DMS53 treated with DMSO at 0.1 percent for 48 hours (cell line): ENCODE results near the gene TMEM86A.

Source experiments
- DNase-seq: peaks from one replicate; lab custom pipeline; 2025; ENCODE audit not compliant: unreplicated experiment; lab: John Stamatoyannopoulos, UW

The TMEM86A gene

GRCh38 chr11:18699848-18700261 is 1.3 kb downstream of the TMEM86A start:
- no peak for DNase-seq

DNA sequence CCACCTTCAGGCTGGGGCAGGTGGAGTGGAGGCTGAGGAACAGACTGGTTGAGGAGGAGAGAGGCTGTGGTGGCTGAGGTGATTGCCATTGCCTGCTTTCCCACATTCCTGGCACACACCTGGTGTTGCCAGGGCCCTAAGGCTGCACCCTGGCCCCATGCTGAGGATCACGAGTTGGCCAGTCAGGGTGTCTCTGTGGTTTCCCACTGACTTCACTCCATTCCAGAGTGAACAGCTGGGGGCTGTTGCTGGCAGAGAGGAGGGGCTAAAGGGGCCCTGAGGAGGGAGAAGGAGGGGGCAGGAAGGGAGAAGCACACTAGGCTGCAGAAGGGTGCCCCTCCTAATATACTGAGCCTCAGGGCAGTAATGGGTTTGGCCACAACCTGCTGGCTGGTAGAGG is 1.8 kb downstream of the TMEM86A start:
- no peak for DNase-seq

DNA sequence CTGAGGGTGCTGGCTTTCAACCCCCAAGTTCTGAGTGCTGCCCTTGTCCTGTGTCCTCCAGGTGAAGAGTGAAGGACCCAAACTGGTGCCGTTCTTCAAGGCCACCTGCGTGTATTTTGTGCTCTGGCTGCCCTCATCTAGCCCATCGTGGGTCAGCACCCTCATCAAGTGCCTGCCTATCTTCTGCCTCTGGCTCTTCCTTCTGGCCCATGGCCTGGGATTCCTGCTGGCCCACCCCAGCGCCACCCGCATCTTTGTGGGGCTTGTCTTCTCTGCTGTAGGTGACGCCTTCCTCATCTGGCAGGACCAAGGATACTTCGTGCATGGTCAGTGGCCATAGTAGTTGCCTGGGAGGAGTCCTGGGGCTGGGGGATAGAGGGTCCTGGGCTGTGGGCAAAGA is 2.3 kb downstream of the TMEM86A start:
- no peak for DNase-seq

DNA sequence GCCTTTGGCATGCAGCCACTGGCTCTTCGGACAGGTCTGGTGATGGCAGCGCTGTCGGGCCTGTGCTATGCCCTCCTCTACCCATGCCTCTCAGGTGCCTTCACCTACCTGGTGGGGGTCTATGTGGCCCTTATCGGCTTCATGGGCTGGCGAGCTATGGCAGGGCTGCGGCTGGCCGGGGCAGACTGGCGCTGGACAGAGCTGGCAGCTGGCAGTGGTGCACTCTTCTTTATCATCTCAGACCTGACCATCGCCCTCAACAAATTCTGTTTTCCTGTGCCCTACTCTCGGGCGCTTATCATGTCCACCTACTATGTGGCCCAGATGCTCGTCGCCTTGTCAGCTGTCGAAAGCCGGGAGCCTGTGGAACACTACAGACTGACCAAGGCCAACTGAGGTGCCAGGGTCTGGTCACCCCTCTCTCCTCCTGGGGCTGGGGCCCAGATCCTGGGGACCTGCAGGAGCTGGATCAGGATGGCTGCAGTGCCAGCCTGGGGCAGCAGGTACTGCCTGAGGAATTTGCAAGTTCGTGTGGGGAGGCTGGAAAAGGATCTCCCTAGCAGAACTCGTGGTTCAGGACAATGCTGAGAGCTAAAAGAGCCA is 3.1 kb downstream of the TMEM86A start:
- DNase-seq, result no peak

- no peak for DNase-seq
Measured at GRCh38 chr11:18703001-18703763, 4.6 kb downstream of the TMEM86A start.

DNA sequence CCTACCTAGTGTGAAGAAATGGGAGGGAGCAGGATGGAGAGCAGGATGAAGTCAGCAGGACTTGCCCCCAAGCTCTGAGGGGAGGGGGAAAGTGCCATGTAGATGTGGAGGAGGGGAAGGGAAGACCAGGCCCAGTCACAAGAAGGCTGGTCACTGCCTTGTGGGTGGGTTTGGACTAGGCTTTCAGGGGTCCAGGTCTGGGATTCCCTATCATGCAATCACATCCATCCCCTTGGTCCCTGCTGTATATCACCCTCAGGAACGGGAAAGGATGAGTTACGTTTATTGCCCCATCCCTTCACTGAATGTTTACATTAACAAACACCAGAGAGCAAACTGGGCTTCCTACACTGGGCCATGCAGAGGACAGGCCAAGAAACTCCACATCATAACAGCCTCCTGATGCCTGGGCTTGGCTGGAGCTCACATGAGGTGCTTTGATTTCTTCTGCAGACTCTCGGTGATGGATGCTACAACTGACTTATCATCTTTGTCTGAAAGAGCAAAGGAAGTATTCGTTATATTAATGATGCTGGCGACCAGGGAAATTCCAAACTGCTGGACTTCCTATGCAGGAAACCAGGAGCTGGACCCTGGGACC is 5.6 kb downstream of the TMEM86A start:
- DNase-seq, result no peak

DNA sequence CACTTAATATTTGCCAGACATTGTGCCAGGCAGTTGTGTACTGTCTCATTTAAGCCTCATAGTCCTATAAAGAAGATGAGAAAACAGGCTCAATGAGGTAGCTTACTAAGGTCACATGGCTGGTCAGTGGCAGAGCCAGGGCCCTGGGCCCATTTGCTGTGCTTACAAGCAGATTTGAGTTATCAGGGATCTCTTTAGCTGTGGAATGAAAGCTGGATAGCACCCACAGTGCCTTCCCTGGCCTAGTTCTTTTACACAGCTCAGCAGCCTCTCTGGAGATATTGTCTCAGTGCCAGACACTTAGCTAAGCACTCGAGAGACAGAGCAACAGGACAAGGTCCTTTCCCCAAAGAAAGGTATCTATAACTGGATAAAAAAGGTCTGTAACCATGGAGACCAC is 6.1 kb downstream of the TMEM86A start:
- DNase-seq, result no peak

DNA sequence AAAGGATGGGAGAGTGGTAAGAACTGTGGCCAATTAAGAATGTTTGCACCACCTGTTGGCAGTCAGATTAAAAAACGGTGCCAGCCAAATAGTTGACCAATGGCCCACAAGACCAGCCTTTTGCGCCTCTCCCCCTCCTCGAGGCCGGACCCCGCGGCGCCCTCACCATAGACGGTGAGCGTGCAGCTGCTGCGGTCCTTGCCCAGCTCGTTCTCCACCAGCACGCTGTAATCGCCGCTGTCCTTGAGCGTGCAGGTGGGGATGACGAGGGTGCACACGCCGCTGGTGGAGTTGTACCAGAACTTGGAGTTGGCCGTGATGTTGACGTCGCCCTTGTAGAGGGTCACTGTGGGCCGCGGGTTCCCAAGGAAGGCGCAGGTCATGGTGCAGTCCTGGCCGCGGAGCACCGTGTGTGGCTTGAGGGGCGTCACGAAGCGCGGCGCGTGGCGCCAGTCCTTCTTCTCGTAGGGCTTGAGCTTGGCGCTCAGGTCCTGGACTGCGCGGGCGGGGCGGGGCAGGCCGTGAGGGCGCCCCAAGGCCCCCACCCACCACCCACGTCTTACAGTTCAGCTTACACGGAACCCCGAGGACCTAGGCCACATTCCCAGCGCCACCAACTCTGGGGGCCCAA is 7.2 kb downstream of the TMEM86A start:
- DNase-seq, result peak; percentile 23

GRCh38 chr11:18706330-18707243 is 8.0 kb downstream of the TMEM86A start:
- DNase-seq, result peak; percentile 93

DNA sequence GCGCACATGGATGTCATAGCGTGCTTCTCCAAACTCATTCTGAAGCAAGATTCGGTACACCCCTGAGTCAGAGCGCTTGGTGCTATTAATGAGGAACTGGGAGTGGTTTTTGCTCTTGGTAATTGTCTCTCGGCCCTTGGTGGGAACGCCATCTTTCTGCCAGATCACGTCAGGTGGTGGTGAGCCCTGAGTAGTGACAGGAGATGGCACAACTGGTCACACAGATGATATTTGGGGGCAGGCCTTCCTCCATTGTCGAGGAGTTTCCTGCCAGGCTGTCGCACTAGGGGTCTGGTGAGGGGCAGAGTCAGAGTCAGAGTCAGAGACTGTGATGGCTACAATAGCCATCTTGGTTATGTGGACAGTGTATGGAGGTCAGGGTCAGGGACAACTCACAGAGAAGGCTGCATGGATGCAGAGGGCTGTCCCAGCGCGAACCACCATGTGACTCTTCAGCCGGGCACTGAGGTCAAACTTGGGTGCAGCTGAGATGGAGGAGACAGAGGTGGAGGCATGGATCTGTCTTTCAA is 9.3 kb downstream of the TMEM86A start:
- no peak for DNase-seq

DNA sequence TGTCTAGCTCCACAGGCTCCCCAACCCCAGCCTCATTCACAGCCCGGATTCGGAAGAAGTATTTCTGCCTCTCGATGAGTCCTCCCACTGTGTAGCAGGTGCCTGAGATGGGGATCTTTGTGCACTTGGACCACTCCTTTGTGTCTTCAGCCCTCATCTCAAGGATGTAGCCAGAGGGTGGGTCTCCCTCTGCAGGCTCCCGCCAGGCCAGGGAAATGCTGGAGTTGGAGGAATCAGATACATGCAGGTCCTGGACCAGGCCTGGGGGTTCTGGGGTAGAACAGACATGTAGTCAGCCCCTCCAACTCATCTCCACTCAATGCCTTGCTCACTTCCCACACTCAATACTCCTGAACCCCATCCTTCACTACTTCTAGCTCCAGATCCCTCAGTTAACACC is 10.8 kb downstream of the TMEM86A start:
- DNase-seq, result no peak

GRCh38 chr11:18710545-18710944 is 12.0 kb downstream of the TMEM86A start:
- DNase-seq, result no peak

DNA sequence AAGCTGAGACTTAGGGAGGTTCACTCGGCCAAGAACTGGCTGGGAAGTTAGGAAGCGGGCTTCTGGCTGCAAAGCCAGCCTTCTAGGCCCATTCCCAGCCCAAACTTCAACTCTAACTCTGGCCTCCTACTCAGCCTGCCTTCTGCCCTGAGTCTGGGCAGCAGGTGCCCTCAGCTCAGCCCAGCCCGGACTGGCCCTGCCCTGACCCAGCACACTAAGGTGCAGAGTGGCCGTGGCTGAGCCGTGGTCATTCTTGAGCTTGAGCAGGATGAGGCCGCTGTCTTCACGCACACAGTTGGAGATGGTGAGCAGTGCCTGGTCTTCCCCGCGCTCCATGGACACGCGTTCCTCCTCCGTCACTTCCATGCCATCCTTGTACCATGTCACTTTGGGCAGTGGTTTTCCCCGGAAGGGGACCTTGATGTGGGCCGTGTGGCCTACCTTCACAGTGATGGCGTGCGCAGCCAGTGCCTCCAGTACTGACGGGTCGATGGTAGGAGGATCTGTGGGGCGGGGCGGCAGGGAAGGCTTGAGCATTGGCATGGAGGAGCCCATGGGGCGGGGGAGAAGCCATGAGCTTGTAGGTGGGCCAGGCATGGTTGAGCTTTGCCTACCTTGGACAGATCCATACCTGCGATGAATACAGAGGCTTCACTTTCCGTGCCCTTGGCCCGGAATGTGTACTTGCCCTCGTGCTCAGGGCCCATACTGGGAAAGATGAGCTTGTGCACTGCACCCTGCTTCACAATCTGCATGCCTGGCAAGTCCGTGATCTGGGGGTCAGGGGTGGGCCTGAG is 15.3 kb downstream of the TMEM86A start:
- no peak for DNase-seq

DNA sequence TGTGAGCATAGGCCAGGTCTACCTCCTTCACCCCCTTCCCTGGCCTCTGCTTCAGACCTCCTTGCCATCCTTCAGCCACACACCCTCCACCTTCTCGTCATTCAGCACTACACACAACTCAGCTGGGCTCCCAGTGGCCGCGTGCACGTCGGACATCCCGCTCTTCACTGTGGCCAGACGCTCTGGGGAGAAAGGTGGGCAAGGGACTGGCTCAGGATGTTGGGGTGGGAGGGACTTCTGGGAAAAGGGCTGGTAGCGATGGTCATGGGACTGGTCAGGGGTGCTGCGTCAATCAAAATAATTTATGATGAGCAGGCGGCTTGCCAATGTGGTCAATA is 15.8 kb downstream of the TMEM86A start:
- no peak for DNase-seq

- no peak for DNase-seq
Measured at GRCh38 chr11:18715476-18715875, 16.9 kb downstream of the TMEM86A start.

DNA sequence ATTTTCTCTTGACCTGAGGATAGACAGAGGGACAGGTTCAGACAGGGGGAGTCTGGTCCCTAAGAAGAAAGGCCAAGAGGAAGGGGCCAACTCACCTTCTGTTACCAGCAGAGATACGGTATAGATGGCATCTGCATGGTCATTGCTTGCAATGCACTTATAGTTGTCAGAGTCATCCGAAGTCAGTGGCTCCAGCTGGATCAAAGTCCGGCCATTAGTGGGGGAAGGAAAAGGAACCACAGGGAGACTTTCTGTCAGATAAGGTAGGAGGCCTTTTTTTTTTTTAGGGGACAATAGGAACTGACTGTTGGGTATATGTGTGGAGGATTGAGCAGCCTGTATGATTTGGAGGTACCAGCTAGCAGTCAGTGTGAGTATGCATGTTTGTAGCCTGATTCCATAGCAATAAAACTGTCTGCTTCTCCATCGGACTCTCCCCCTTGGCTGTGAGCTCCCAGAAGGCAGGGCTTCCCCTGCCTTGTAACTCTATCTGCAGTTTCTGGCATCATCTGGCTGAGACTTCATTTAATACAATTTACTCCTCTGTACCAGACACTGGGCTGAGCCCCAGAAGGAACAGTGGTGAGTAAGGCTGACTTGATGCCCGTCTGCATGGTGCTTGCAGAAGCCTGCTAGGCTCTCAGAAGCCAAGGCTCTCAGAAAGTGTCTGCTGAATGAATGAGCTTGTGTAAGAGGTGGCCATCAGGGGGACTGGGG is 21.7 kb downstream of the TMEM86A start:
- DNase-seq, result no peak

DNA sequence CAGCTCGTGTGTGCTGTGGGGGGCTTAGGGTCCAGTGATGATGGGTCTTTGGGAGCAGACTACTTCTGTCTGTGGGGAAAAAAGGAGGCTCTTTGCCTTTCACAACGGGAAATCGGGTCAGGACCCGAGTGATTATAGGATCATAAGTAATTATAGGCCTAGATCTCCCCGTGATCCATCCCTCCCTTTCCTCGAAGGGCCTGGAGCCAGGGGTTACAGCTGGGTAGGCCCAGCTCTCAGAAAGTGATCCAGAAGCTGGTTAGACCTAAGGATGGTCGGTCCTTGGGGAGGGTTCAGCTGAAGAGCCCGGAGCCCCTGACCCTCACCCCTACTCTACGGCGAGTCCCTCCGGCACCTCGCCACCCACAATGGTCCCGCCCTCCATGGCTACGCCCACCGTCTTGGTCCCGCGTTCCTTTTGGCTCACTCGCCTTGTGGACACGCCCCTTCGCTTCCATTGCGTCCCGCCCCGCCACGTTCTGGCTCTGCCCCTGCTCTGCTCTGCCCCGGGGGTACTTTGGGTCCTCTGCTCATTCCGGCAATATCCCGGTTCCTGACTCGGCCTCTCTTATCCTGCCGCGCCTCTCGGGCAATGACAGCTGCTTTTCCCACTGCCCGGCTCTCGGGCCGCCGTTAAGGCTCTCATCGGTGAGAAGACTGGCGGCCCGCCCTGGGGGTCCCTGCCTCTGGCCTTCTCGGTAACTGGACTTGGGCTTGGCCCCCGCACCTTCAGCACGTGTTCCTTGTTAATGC is 22.4 kb downstream of the TMEM86A start:
- DNase-seq, result peak; percentile 67

GRCh38 chr11:18721561-18722292 is 23.1 kb downstream of the TMEM86A start:
- peak; percentile 71 for DNase-seq
